Fibroblast of the conjunctiva (primary cell): Measurements from ENCODE around the gene NARF.

ENCODE experiments used
- DNase-seq: peaks from one replicate; pipeline ENCODE4 v3.0.0-alpha.2; 2010; ENCODE audit warnings: low read depth

NARF gene

DNA sequence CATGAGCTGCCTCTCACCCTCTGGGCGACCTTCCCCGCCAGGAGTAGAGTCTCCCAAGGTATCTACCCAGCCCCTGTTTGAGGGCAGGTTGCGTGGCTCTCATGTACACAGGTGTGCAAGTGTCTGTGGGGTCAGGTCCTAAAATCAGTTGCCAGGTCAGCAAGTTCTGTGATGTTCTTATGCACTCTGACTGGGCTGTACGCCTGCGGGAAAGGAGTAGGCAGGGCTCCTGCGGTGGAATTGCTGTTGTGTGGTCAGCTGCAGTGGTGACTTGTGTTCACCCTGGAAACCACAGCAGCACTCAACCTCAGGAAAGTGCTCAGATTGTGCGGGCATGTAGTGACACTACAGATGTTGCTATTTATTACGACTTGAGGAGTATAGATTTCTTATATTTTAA is 19.4 kb downstream of the NARF start:
- DNase-seq, result no peak

DNA sequence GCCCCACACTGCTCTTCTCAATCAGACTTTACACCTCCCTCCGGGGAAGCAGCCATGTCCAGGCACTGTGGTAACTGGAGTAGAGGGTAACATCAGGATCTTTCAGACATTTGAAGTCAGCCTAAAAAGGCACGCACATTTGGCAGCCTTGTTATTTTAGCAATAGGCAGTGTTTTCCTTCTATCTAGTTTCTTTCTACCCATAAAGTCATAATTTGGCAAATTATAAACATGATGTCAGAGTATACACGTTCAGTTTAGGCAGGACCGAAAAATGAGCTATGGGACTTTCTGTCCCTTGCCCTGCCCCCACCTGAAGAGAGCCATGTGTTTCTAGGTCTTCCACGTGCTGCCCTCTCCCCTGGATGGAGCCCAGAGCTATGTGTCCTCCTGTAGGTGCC is 21.1 kb downstream of the NARF start:
- DNase-seq, result no peak

GRCh38 chr17:82480318-82480717 is 21.8 kb downstream of the NARF start:
- DNase-seq, result no peak

DNA sequence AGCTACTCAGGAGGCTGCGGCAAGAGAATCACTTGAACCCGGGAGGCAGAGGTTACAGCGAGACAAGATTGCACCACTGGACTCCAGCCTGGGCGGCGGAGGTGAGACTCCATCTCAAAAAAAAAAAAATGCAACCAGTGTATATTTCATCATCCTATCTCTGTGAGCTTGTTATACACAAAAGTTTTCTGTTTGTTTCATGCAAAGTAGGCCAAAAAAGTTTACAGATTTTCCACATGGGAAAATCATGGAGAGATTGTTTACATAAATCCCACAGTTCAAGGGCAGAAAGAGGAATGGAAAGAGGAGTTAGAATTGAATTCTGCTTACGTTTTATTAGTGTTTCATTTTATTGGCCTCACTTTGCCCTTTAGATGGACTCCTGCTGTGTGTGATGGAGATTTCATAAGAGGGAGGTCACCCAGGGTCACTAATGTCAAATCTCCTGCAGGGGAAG is 24.7 kb downstream of the NARF start:
- DNase-seq, result no peak

DNA sequence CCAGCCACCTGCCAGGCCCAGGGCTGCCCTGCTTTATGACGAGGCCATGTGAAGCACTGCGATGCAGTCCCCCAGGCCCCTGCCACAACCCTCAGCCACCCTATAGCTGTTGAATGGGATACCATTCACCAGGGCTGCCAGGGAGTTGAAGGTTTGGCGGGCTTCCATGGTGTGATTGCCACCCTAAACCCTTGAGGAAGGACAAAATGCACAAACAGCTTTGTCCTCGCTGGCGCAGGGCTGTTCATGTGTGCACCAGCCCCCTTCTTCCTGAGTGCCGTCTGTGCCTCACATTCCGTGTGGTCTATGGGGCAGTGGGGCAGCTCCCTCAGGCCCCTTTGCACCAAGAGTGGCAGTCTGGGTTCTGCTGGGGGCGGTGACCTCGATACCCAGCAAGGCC is 25.3 kb downstream of the NARF start:
- DNase-seq, result no peak

GRCh38 chr17:82486231-82487094 is 27.9 kb downstream of the NARF start:
- no peak for DNase-seq

DNA sequence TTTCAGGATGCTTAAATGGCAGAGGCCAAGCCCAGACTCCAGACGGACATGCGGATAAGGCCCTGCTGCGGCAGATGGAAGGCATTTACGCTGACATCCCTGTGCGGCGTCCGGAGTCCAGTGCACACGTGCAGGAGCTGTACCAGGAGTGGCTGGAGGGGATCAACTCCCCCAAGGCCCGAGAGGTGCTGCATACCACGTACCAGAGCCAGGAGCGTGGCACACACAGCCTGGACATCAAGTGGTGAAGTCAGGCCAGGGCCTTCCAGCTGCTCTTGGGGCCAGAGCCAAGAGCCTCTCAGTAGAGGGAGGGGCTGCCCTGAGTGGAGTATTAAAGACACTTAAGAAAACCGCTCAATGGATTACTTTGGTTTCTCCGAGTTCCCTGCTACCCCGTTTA is 29.4 kb downstream of the NARF start:
- no peak for DNase-seq

DNA sequence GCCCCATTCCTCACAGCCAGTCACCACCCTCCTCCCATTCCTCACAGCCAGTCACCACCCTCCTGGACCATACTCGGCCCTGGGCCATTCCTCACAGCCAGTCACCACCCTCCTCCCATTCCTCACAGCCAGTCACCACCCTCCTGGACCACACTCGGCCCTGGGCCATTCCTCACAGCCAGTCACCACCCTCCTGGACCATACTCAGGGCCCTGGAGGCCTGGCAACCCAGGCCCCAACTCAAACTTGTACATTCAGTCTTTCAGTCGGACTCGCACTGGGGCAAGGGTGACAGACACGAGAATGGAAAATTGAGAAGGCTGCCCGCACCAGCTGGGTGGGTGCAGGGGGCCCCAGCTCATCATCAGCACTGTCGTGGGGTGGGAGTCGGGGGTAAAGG is 30.6 kb downstream of the NARF start:
- peak; percentile 68 for DNase-seq

- DNase-seq, result no peak
These were observed 31.4 kb downstream of the NARF start for GRCh38 chr17:82489851-82490511.

DNA sequence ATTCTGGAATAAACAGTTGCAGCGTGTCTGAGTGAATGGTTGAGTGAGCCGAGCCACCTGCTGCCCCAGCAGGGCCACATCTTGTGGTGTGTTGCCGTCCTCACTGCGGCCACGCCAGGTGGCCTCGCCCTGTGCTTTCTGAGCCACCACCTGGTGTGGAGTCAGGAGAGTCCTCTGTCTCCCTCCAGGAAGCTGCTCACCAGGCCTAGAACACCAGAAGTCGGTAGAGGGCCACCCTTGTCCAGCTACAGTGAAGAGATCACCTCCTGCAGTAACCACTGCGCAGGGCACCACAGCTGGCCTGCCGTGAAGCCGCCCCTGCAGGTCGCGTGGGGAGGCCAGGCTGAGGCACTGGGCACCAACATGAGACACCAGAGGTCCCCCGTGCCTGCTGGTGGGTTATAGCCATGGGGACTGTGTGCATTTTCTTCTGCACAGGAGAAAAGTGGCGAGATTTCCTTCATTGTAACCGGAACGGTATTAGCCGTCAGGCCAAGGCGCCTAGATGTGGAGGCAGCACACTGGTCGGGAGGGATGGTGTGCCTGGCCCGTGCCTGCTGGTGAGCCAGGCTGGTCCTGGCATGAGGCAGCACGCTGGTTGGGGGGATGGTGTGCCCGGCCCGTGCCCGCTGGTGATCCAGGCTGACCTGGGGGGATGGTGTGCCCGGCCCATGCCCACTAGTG is 32.1 kb downstream of the NARF start:
- DNase-seq, result no peak

- no peak for DNase-seq
These were observed 32.6 kb downstream of the NARF start for GRCh38 chr17:82491196-82491530.

DNA sequence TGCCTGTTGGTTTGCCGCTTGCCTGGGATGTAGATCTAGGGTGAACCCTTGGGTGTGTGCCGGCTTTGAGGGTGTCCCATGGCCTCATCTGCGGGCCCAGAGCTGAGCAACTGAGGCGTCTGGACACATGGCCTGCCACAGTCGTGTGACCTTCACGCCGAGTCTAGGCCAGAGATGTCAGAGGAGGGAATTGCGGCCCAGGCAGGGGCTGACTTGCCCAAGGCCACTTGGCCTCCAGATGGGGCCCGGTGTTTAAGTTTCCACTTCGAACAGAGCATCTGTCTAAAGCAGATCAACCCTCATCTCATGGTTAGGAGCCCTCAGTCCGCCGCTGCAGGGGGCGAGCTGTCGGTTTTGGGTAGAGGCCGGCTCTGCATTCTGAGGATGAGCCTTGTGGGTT is 33.0 kb downstream of the NARF start:
- DNase-seq, result no peak

- DNase-seq, result no peak
These were observed 34.2 kb downstream of the NARF start for GRCh38 chr17:82492643-82493225.

- no peak for DNase-seq
These were observed 34.8 kb downstream of the NARF start for GRCh38 chr17:82493226-82493781.

GRCh38 chr17:82494236-82495055 is 35.9 kb downstream of the NARF start:
- peak; percentile 94 for DNase-seq

GRCh38 chr17:82495844-82496528 is 37.4 kb downstream of the NARF start:
- no peak for DNase-seq

- DNase-seq, result peak; percentile 86
These were observed 38.2 kb downstream of the NARF start for GRCh38 chr17:82496529-82497434.

- no peak for DNase-seq
These were observed 39.2 kb downstream of the NARF start for GRCh38 chr17:82497483-82498405.

DNA sequence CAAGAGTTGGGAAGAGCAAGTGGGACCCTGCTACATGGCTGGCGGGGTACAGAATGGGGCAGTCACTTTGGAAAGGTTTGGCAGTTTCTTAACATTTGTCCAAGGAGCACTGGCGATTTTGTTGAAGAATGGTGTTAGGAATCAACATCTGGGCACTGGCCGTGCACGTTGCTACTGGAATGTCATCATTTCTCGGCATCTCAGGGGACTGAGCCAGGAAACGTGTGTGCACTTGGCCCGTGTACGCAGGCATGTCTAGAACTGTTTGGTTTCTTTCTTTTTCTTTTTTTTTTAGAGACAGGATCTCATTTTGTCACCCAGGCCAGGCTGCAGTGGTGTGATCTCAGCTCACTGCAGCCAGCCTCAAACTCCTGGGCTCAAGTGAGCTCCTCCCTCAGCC is 43.7 kb downstream of the NARF start:
- no peak for DNase-seq
